ENCODE measurements around the gene SMARCC2.
A peak's percentile ranks its signal among the peaks of the same experiment; 100 is the strongest.

Gene SMARCC2

GRCh38 chr12:56151672-56152131 lies 37.6 kb downstream of the SMARCC2 start:
- peak; percentile 79 for DNase-seq (ENCODE audit: low spot score)

GRCh38 chr12:56150563-56150962 lies 38.7 kb downstream of the SMARCC2 start:
- DNase-seq (ENCODE audit: low spot score), result no peak

- DNase-seq (ENCODE audit: low spot score), result no peak
Measured at GRCh38 chr12:56146492-56147460, 42.5 kb downstream of the SMARCC2 start.

DNA sequence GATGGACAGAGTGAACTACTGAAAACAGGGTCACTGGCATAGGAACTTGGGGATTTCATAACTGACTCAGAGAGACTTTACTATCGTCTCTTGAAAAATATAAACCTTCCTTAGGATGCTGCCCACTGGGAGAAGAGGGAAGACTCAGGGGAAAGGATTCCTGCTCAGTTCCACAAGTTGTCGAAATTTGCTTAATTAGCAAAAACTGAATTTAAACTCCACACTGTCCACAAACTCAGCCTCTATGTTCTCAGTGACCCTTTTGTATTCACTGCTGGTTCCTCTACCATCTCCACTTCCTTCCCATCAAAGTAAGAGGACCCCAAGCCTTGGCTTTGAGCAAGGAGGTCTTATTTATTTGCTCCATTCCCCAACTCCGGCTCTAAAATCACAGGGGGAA lies 44.1 kb downstream of the SMARCC2 start:
- no peak for DNase-seq (ENCODE audit: low spot score)

DNA sequence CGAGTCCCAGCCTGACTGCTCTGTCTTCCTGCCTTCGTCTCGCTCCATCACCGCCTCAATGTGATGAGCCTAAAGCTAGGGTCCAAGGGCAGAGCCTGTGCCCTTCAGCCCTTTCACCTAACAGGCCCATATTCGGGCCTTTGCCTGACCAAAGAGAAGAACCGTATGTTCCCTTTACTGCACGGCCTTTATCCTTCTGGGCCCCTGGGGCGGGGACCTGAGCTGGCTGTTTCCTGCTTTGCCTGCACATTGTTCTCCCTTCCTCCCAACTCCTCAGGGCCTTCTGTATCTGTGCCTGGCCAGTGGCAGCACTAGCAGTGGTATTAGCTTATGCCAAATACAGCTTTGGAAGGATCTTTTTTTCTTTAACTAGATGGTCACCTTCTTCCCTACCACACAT lies 45.4 kb downstream of the SMARCC2 start:
- no peak for DNase-seq (ENCODE audit: low spot score)

GRCh38 chr12:56143217-56143616 lies 46.1 kb downstream of the SMARCC2 start:
- no peak for DNase-seq (ENCODE audit: low spot score)

DNA sequence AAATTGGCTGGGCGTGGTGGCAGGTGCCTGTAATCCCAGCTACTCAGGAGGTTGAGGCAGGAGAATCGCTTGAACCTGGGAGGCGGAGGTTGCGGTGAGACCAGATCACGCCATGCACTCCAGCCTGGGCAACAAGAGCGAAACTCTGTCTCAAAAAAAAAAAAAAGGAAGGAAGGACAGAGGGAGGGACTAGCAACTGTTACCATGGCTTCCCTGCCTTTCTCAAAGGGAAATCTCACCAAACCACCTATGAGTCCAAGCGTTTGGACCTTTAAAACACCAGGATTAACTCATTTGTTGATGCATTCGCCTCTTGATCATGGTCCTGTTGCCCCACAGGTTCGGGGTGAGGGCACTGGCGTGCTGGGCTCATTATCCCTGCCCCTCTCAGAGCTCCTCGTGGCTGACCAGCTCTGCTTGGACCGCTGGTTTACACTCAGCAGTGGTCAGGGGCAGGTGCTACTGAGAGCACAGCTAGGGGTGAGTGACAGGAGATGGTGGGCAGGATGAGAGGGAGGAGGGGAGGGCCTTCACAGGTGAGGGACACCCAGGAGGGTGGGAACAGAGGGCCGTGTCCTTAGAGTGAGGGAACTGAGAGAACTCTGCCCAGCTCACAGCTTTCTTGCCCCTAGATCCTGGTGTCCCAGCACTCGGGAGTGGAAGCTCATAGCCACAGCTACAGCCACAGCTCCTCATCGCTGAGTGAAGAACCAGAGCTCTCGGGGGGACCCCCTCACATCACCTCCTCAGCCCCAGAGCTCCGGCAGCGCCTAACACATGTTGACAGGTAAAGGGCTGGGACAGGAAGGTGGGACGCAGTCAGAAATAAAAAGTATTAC lies 47.1 kb downstream of the SMARCC2 start:
- DNase-seq (ENCODE audit: low spot score), result no peak

GRCh38 chr12:56137853-56138571 lies 51.3 kb downstream of the SMARCC2 start:
- DNase-seq (ENCODE audit: low spot score), result no peak

DNA sequence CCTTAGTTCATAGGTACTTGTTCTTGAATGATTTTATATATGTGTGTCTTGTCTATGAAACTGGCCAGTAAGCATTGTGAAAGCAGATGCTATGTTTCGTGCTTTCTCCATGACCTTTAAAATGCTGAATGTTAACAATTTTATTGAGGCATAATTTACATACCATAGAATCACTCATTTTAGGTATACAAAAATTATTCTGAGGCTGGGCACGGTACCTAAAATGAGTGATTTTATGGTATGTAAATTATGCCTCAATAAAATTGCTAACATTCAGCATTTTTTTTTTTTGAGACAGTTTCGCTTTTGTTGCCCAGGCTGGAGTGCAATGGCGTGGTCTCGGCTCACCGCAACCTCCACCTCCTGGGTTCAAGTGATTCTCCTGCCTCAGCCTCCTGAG lies 54.4 kb downstream of the SMARCC2 start:
- no peak for DNase-seq (ENCODE audit: low spot score)

GRCh38 chr12:56130876-56131275 lies 58.4 kb downstream of the SMARCC2 start:
- no peak for DNase-seq (ENCODE audit: low spot score)

DNA sequence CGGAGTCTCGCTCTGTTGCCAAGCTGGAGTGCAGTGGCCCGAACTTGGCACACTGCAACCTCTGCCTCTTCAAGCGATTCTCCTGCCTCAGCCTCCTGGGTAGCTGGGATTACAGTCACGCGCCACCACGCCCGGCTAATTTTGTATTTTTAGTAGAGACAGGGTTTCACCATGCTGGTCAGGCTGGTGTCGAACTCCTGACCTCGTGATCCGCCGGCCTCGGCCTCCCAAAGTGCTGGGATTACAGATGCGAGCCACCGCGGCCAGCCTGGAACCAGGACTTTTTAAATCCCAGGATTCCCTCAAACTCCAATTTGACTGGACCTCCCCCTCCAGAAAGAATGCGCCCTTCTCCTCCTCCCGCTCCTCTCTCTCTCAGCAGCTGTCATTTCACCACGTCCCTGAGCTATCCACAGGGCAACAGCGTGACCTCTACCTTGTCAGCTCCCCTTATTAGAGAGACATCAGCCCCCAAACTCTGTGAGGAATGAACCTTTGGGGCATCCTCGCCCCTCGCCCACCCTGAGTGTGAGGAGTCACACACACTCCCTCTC lies 59.3 kb downstream of the SMARCC2 start:
- DNase-seq (ENCODE audit: low spot score), result no peak

DNA sequence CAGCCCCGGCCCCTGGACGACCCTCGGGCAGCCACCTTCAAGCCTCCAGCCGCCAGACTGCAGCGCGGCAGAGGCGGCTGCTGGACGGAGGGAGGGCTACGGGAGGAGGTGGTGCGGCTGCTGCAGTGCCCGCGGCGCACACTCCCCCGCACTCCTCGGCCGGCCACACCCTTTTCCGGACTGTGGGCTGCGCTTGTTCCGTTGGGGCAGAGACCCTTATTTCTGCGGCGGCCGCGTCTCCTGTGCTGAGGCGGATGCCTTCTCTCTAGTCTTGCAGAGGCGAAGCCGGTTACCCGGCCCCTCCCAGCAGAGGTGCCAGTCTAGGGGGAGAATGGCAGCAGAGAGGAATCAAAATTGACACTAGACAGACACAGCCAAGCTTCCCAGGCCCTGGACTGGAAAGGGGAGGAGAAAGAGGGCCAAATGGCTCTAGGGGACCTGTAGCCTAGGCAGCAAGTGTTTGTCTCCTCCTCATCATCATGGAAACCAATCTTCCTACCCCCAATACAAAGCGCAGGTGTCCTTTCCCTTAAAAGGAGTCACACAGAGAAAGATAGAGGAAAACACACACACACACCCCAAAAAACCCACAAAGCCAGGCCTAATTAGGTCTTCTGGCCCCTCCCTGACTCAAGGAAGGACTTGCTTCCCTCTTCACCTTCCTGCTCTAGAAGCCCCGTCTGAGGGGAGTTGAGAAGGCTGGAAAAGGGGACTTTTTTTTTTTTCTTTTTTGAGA lies 59.9 kb downstream of the SMARCC2 start:
- DNase-seq (ENCODE audit: low spot score), result peak; percentile 62

GRCh38 chr12:56128670-56129205 lies 60.5 kb downstream of the SMARCC2 start:
- no peak for DNase-seq (ENCODE audit: low spot score)

GRCh38 chr12:56127888-56128669 lies 61.2 kb downstream of the SMARCC2 start, which contains the start of gene ESYT1:
TSS of gene ESYT1 (plus strand) at chr12:56128267. CDS start at chr12:56128320, 53 bp downstream.
- peak; percentile 98 for DNase-seq (ENCODE audit: low spot score)

DNA sequence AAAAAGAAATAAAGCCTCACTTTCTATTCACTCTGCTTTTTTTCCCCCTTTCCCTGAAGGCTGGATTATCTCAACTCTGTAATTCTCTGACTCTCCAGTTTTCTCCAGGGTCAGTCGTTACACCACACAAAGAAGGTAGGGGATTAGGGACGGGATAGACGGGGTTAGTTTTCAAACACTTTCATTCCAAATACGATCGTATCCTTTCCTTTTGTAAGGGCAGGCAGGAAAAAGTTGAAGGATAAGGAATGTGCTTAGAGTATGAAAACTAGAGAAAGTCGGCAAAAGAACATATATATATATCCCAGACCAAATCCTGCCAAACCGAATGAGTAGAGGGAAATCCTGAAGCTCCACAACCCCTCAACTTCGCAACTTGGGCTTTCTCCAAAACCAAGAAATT lies 61.8 kb downstream of the SMARCC2 start:
- DNase-seq (ENCODE audit: low spot score), result no peak

- DNase-seq (ENCODE audit: low spot score), result peak; percentile 44
Measured at GRCh38 chr12:56126732-56127239, 62.5 kb downstream of the SMARCC2 start.

GRCh38 chr12:56124133-56124532 lies 65.2 kb downstream of the SMARCC2 start:
- no peak for DNase-seq (ENCODE audit: low spot score)

- DNase-seq (ENCODE audit: low spot score), result no peak
Measured at GRCh38 chr12:56122637-56123036, 66.6 kb downstream of the SMARCC2 start.

DNA sequence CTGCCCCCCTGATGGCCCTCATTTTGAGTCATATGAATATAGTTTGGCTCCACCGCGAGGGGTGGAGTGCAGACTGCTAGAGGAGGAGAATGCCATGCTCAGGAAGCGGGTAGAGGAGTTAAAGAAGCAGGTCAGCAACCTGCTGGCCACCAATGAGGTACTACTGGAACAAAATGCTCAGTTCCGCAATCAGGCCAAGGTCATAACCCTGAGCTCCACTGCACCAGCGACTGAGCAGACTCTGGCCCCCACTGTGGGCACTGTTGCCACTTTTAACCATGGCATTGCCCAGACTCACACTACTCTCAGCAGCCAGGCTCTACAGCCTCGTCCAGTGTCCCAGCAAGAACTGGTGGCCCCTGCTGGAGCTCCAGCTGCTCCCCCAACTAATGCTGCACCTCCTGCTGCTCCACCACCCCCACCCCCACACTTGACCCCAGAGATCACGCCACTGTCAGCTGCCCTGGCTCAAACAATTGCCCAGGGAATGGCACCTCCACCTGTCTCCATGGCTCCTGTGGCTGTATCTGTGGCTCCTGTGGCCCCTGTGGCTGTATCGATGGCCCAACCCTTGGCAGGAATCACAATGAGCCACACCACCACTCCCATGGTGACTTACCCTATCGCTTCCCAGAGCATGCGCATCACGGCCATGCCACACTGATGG lies 67.9 kb downstream of the SMARCC2 start:
- DNase-seq (ENCODE audit: low spot score), result no peak

Data from germinal center (tissue), 1 donor.